GM18909 (cell line): ENCODE data around the gene SLC13A2.

Source experiments
- ATAC-seq: cut with Tn5 transposase; IDR thresholded peaks from one replicate; pipeline ENCODE4 v1.9.1; 2021; ENCODE audit warnings: mild to moderate bottlenecking; ENCODE audit not compliant: unreplicated experiment, poor library complexity

The SLC13A2 gene

GRCh38 chr17:28530926-28531325 is 57.5 kb downstream of the SLC13A2 start:
- ATAC-seq, result no peak

- no peak for ATAC-seq
Observed at GRCh38 chr17:28532050-28532960, 58.9 kb downstream of the SLC13A2 start.

- ATAC-seq, result no peak
Observed at GRCh38 chr17:28533091-28533807, 59.8 kb downstream of the SLC13A2 start.

DNA sequence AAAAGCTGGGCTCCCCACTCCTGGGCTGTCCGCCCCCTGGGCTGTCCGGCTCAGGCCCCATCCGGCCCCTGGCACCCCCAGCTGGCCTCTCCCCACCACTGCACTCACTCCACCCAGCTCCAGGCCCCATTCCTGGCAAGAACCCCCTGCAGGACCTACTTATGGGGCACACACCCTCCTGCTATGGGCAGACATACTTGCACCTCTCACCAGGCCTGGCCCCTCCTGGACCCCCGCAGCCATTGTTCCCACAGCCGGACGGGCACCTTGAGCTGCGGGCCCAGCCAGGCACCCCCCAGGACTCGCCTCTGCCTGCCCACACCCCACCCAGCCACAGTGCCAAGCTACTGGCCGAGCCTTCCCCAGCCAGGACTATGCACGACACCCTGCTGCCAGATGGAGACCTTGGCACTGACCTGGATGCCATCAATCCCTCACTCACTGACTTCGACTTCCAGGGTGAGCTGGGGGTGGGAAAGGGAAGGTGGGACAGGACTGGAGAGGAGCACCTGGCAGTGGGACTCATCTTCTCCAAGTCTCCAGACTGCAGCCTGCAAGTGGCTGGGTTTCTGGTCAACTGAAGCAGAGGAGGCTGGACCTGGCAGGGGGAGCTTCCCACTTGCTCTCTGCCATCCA is 61.4 kb downstream of the SLC13A2 start:
- no peak for ATAC-seq

GRCh38 chr17:28536532-28537218 is 63.2 kb downstream of the SLC13A2 start:
- no peak for ATAC-seq

DNA sequence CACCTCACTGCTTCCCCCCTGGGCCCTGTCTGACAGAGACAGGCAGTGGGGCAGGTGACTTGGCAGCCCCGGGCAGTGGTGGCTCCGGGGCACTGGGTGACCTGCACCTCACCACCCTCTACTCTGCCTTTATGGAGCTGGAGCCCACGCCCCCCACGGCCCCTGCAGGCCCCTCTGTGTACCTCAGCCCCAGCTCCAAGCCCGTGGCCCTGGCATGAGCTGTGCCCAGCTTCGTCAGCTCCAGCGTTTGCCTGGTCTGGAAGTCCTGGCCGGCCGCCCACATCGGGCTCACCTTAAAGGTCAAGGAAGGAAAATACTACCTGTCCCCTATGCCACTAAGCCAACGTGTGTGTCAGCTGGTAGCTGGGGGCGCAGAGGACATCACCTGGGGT is 63.8 kb downstream of the SLC13A2 start:
- no peak for ATAC-seq

- no peak for ATAC-seq
Observed at GRCh38 chr17:28538296-28538895, 65.0 kb downstream of the SLC13A2 start.

DNA sequence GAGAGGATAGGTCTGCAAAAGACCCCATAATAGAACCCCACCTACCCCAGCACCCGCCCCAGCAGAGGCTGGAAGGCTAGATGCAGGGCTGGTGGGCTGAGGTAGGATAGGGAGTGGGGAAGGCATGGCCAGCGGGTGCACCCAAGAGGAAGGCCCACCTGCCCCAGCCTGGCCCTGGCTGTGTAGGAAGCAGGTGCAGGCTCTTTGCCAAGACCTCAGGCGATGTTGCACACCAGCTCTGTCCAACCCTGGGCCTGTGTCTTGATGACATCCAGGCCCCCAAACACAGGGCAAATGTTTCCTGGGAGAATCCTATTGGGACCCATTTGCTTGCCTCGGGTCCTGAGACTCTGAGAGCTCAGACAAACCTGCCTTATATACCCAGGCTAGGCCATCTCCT is 66.8 kb downstream of the SLC13A2 start:
- no peak for ATAC-seq

DNA sequence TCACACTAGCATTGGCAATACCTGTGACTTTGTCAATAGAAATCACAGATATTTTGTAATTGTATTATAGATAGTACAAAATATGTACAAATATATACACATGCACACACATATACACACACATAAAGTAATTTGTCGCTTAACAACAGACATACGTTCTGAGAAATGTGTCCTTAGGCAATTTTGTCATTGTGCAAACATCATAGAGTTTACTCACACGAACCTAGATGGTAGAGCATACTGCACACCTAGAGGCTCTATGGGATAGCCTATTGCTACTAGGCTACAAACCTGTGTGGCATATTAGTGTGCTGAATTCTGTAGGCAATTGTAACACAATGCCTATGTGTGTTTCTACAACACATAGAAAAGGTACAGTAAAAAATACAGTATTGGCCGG is 68.0 kb downstream of the SLC13A2 start:
- ATAC-seq, result no peak

- ATAC-seq, result no peak
Observed at GRCh38 chr17:28544402-28545140, 71.1 kb downstream of the SLC13A2 start.

GRCh38 chr17:28545141-28545503 is 71.7 kb downstream of the SLC13A2 start:
- ATAC-seq, result no peak

DNA sequence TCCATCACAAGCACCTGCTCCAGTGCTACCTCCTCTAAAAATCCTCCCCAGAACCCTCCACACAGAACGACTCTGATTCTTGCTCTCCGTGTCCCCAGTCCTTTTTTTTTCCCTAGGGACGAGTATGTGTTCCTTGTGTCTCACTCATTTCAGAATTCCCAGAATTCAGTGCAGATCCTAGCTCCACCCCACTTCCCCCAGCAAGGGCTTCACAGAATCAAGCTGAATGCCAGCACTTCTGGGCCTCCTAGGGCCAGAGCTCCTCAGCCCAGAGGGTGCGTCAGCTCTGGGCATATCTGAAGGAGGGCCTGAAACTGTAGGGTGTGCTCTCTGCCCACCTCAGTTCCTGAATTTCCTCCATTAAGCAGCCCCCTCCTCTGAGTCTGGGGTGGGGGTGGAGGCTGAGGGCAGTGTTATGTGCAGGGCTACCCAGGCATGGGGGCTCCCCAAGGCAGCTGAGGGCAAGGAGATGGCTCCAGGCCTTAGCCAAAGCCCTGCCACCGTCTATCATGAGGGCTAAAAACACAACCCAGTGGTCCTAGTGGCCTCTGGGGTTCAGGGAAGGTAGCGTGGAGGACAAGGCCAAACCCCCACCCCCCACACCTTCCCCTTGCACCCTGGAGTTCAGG is 72.5 kb downstream of the SLC13A2 start:
- no peak for ATAC-seq

DNA sequence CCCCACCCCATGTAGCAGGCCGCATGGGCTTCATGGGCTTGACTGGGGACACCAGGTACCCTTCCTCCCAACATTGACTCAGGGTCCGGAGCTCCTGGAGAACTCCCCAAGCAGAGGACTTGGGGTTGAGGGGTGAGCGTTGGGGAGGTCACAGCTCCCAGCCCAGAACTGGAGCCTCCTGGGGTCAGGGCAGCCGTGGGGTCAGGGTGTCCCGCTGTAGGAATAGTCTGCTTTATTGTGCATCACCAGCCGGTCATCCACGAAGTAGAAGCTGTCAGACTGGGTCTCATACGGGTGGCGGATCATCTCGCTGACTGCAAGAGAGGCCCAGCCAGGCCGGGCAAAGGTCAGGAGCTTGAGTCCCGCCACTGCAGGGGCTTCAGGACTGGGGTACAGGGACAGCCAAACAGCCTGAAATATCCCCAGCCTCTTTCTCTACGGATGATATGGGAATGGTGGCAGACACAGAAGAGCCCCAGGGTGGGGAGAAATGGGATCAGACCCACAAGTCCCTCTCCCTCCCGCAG is 73.7 kb downstream of the SLC13A2 start:
- ATAC-seq, result no peak
